ENCODE data around the gene CRYBB3.

GRCh38 chr22:25167082-25167481 lies 32.6 kb upstream of the CRYBB3 start:
- TF ChIP-seq POLR2AphosphoS5 (IDR thresholded peaks at IDR 0.05; ENCODE audit: borderline replicate concordance, low read depth, low read length) (no peak), EZH2 (IDR thresholded peaks at IDR 0.05) (no peak), FOXP2 (optimal IDR thresholded peaks at IDR 0.05; ENCODE audit: control extremely low read depth, extremely low read length, insufficient read depth) (no peak)
